Astrocyte (in vitro differentiated cells and primary cell): ENCODE measurements around the gene NRAS. TPM values are rescaled to one million over a fixed set of nuclear protein-coding genes. Genes with fewer than 3 reads are reported as not detected.
A peak's percentile ranks its signal among the peaks of the same experiment; 100 is the strongest.

Source experiments
- DNase-seq: peaks from one replicate; pipeline ENCODE4 v3.0.0-alpha.2; 2010; ENCODE audit warnings: low read depth
- FAIRE-seq: peaks from 2 replicates; lab custom pipeline; 2011; peaks lifted over from hg19 to GRCh38; lab: Jason Lieb, UNC
- H2AFZ ChIP-seq: 2 replicates; pipeline ENCODE4 v1.6.0; 2012; ENCODE audit warnings: low read depth, low read length, inconsistent platforms
- H3K27ac ChIP-seq: 2 replicates; pipeline ENCODE4 v1.5.1; 2011; ENCODE audit warnings: low read depth, low read length, inconsistent platforms
- H3K27me3 ChIP-seq: 2 replicates; pipeline ENCODE4 v1.6.0; 2011; ENCODE audit warnings: low read length, inconsistent platforms; ENCODE audit not compliant: insufficient read depth
- H3K36me3 ChIP-seq: 2 replicates; pipeline ENCODE4 v1.5.1; 2011; ENCODE audit warnings: low read length, inconsistent platforms; ENCODE audit not compliant: insufficient read depth
- H3K4me1 ChIP-seq: 2 replicates; pipeline ENCODE4 v1.5.1; 2011; ENCODE audit warnings: low read length, inconsistent platforms; ENCODE audit not compliant: insufficient read depth
- H3K4me2 ChIP-seq: 2 replicates; pipeline ENCODE4 v1.6.0; 2012; ENCODE audit warnings: low read length, inconsistent platforms
- H3K4me3 ChIP-seq: 2 replicates; pipeline ENCODE4 v1.5.1; 2011; ENCODE audit warnings: low read depth, mild to moderate bottlenecking, low read length, inconsistent platforms; ENCODE audit not compliant: insufficient read depth
- H3K79me2 ChIP-seq: 2 replicates; pipeline ENCODE4 v1.6.0; 2012; ENCODE audit warnings: mild to moderate bottlenecking, low read length, inconsistent platforms; ENCODE audit not compliant: insufficient read depth
- H3K9ac ChIP-seq: 2 replicates; pipeline ENCODE4 v1.6.0; 2012; ENCODE audit warnings: mild to moderate bottlenecking, low read length, inconsistent platforms
- H3K9me3 ChIP-seq: 2 replicates; pipeline ENCODE4 v1.5.1; 2012; ENCODE audit warnings: low read depth, mild to moderate bottlenecking, low read length, inconsistent platforms; ENCODE audit not compliant: insufficient read depth
- H4K20me1 ChIP-seq: 2 replicates; pipeline ENCODE4 v1.6.0; 2012; ENCODE audit warnings: low read length, inconsistent platforms; ENCODE audit not compliant: insufficient read depth
- H3K27ac Mint-ChIP-seq: one replicate; pipeline ENCODE4 v1.8.0; 2021; ENCODE audit warnings: mild to moderate bottlenecking, mixed read lengths; ENCODE audit not compliant: unreplicated experiment
- H3K27me3 Mint-ChIP-seq: one replicate; pipeline ENCODE4 v1.8.0; 2021; ENCODE audit warnings: low read depth, mixed read lengths; ENCODE audit not compliant: unreplicated experiment
- H3K36me3 Mint-ChIP-seq: one replicate; pipeline ENCODE4 v1.8.0; 2021; ENCODE audit warnings: low read depth, mixed read lengths; ENCODE audit not compliant: unreplicated experiment
- H3K4me1 Mint-ChIP-seq: one replicate; pipeline ENCODE4 v1.8.0; 2021; ENCODE audit warnings: low read depth, mixed read lengths; ENCODE audit not compliant: unreplicated experiment
- H3K4me3 Mint-ChIP-seq: one replicate; pipeline ENCODE4 v1.8.0; 2021; ENCODE audit warnings: mild to moderate bottlenecking, moderate library complexity, mixed read lengths; ENCODE audit not compliant: unreplicated experiment
- H3K9me3 Mint-ChIP-seq: one replicate; pipeline ENCODE4 v1.8.0; 2021; ENCODE audit warnings: mild to moderate bottlenecking, mixed read lengths; ENCODE audit not compliant: unreplicated experiment
- EZH2 ChIP-seq: IDR thresholded peaks from 2 replicates; pipeline ENCODE4 v1.6.1; 2012; ENCODE audit warnings: mild to moderate bottlenecking, low read length, inconsistent platforms; ENCODE audit not compliant: insufficient read depth
- total RNA-seq: library from RNA; stranded (reverse); gene quantifications from 2 replicates; pipeline ENCODE4 v1.2.1, GENCODE V29; 2021
- TF ChIP-seq, protein P1 (sequence below): IDR thresholded peaks from 2 replicates; pipeline ENCODE4 v1.5.1; 2011; ENCODE audit warnings: low read depth, mild to moderate bottlenecking, inconsistent platforms, low read length, moderate library complexity; ENCODE audit not compliant: insufficient read depth

Gene NRAS
- total RNA-seq, 1 donor from 2014 or later: 63.8 TPM

DNA sequence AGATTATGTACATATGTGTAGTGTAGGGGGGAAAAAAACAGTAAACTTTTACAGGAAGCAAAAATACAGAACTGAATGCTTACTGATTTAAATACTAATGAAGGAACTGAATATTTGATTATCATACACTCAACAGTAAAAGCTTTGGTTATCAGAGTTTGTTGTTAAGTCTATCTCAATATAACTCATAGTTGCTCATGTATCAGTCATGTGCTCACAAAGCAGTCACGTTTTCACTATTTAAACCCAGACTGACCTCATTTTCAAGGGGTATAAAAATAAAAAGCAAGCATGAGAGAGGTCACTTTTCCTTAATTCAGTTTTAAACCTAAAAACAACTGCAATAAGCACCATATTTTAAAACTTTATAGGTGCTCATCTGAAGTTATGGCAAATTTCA lies 6.9 kb upstream of the NRAS start:
- Histone ChIP-seq H3K4me2 (no peak overlapping the region), H4K20me1 (peaks cover 14% of the 10 kb centered on the region), H3K4me3 (no peak overlapping the region), H2AFZ (no peak overlapping the region), H3K27ac (no peak overlapping the region), H3K27me3 (no peaks in the 10 kb centered on the region), H3K36me3 (peaks cover 72% of the 10 kb centered on the region), H3K9me3 (no peaks in the 10 kb centered on the region), H3K79me2 (peaks cover 26% of the 10 kb centered on the region), H3K4me1 (no peaks in the 10 kb centered on the region), H3K9ac (no peak overlapping the region)
- Mint-ChIP-seq H3K27me3 (no peaks in the 10 kb centered on the region), H3K27ac (no peak overlapping the region), H3K4me3 (no peak overlapping the region), H3K9me3 (no peaks in the 10 kb centered on the region), H3K4me1 (peaks cover 17% of the 10 kb centered on the region), H3K36me3 (peaks cover 8% of the 10 kb centered on the region)
- DNase-seq: no peak
- FAIRE-seq: no peak
- TF ChIP-seq, protein P1, sequence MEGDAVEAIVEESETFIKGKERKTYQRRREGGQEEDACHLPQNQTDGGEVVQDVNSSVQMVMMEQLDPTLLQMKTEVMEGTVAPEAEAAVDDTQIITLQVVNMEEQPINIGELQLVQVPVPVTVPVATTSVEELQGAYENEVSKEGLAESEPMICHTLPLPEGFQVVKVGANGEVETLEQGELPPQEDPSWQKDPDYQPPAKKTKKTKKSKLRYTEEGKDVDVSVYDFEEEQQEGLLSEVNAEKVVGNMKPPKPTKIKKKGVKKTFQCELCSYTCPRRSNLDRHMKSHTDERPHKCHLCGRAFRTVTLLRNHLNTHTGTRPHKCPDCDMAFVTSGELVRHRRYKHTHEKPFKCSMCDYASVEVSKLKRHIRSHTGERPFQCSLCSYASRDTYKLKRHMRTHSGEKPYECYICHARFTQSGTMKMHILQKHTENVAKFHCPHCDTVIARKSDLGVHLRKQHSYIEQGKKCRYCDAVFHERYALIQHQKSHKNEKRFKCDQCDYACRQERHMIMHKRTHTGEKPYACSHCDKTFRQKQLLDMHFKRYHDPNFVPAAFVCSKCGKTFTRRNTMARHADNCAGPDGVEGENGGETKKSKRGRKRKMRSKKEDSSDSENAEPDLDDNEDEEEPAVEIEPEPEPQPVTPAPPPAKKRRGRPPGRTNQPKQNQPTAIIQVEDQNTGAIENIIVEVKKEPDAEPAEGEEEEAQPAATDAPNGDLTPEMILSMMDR: no peak
- no peak for TF ChIP-seq EZH2

DNA sequence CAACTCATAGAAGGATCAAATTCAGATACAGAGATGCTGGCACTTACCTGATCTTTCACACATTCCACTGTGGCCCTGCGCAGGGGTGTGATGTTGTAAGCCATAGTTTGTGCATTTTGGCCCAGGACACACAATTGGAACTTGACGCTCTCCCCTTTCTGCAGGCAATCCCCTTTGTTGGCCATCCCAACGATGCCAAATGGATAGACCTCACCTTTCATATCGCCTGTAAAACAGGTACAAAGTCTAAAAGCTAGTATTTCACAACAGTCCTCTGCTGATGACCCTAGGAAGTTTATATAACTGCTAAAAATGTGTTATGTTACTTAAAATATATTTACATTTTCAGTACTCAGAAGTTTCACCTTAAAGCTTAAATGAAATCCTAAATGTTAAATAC lies 3.9 kb upstream of the NRAS start:
- no peaks in the 10 kb centered on the region for H3K9me3 ChIP-seq
- H3K36me3 Mint-ChIP-seq: peaks cover 9% of the 10 kb centered on the region

GRCh38 chr1:114719424-114719787 lies 2.8 kb upstream of the NRAS start:
- Mint-ChIP-seq H3K4me1 (peaks cover 24% of the 10 kb centered on the region), H3K27ac (peak overlapping the region; percentile 78), H3K9me3 (no peaks in the 10 kb centered on the region), H3K36me3 (peaks cover 9% of the 10 kb centered on the region), H3K27me3 (no peaks in the 10 kb centered on the region), H3K4me3 (no peak overlapping the region)
- FAIRE-seq (no peak), DNase-seq (peak; percentile 25)
- no peaks in the 10 kb centered on the region for H4K20me1 ChIP-seq
- peak overlapping the region; percentile 36 for H3K9ac ChIP-seq
- H2AFZ ChIP-seq: no peak overlapping the region
- H3K27me3 ChIP-seq: no peaks in the 10 kb centered on the region
- H3K4me1 ChIP-seq: peaks cover 8% of the 10 kb centered on the region
- H3K9me3 ChIP-seq: no peaks in the 10 kb centered on the region
- H3K27ac ChIP-seq: peak overlapping the region; percentile 66
- no peak overlapping the region for H3K4me2 ChIP-seq
- H3K4me3 ChIP-seq: no peak overlapping the region
- H3K79me2 ChIP-seq: peaks cover 26% of the 10 kb centered on the region
- TF ChIP-seq, protein P1: no peak
- TF ChIP-seq EZH2: no peak
- peaks cover 63% of the 10 kb centered on the region for H3K36me3 ChIP-seq

More for the DNA sequence above, 3.9 kb upstream of the NRAS start:
- H3K4me3 ChIP-seq: no peak overlapping the region
- no peak overlapping the region for H3K4me2 ChIP-seq
- DNase-seq: no peak
- H3K9ac ChIP-seq: no peak overlapping the region
- H3K79me2 ChIP-seq: peaks cover 20% of the 10 kb centered on the region
- peak overlapping the region; percentile 3 for H3K27ac ChIP-seq
- peaks cover 7% of the 10 kb centered on the region for H3K4me1 ChIP-seq
- no peak overlapping the region for H3K4me3 Mint-ChIP-seq
- H3K27me3 Mint-ChIP-seq: no peaks in the 10 kb centered on the region
- H2AFZ ChIP-seq: no peak overlapping the region
- FAIRE-seq: no peak
- H4K20me1 ChIP-seq: no peaks in the 10 kb centered on the region
- H3K4me1 Mint-ChIP-seq: peaks cover 23% of the 10 kb centered on the region
- no peaks in the 10 kb centered on the region for H3K27me3 ChIP-seq
- no peak overlapping the region for H3K27ac Mint-ChIP-seq
- H3K36me3 ChIP-seq: peaks cover 71% of the 10 kb centered on the region
- H3K9me3 Mint-ChIP-seq: no peaks in the 10 kb centered on the region
- no peak for TF ChIP-seq EZH2
- TF ChIP-seq, protein P1: no peak
